Subcutaneous abdominal adipose tissue (tissue), 5 donors: ENCODE data around the gene D2HGDH.
"Not testable (repeated sequence)": the region's sequence is repeated elsewhere in the genome, so short reads cannot be mapped to it uniquely, and the experiment has no call there.

Experiments
- H3K27ac ChIP-seq: one replicate; pipeline ENCODE4 v1.7.0; 2013; ENCODE audit warnings: low read depth, mild to moderate bottlenecking, inconsistent platforms, low read length, moderate library complexity
- H3K27me3 ChIP-seq, 5 donors: one replicate each; pipeline ENCODE4 v1.7.0; 2013; ENCODE audit warnings: low read length in 5 of 5, inconsistent platforms in 1 of 5; ENCODE audit not compliant: control insufficient read depth in 5 of 5, insufficient read depth in 4 of 5
- H3K36me3 ChIP-seq, 5 donors: one replicate each; pipeline ENCODE4 v1.7.0; 2013; ENCODE audit warnings: low read length in 5 of 5; ENCODE audit not compliant: control insufficient read depth in 5 of 5, insufficient read depth in 5 of 5
- H3K4me1 ChIP-seq, 5 donors: one replicate each; pipeline ENCODE4 v1.7.0; 2013; ENCODE audit warnings: low read length in 5 of 5, mild to moderate bottlenecking in 3 of 5, moderate library complexity in 1 of 5; ENCODE audit not compliant: control insufficient read depth in 5 of 5, insufficient read depth in 5 of 5
- H3K4me3 ChIP-seq, 5 donors: one replicate each; pipeline ENCODE4 v1.7.0; 2013; ENCODE audit warnings: low read length in 5 of 5, low read depth in 1 of 5
- H3K9ac ChIP-seq, 5 donors: one replicate each; pipeline ENCODE4 v1.7.0; 2013; ENCODE audit warnings: low read length in 5 of 5, mild to moderate bottlenecking in 4 of 5, moderate library complexity in 3 of 5
- H3K9me3 ChIP-seq, 5 donors: one replicate each; pipeline ENCODE4 v1.7.0; 2013; ENCODE audit warnings: low read length in 5 of 5; ENCODE audit not compliant: control insufficient read depth in 5 of 5
- donor health status: healthy.
- donor health status: healthy.
- donor health status: healthy.
- donor health status: healthy.
- donor health status: healthy.

Gene D2HGDH

DNA sequence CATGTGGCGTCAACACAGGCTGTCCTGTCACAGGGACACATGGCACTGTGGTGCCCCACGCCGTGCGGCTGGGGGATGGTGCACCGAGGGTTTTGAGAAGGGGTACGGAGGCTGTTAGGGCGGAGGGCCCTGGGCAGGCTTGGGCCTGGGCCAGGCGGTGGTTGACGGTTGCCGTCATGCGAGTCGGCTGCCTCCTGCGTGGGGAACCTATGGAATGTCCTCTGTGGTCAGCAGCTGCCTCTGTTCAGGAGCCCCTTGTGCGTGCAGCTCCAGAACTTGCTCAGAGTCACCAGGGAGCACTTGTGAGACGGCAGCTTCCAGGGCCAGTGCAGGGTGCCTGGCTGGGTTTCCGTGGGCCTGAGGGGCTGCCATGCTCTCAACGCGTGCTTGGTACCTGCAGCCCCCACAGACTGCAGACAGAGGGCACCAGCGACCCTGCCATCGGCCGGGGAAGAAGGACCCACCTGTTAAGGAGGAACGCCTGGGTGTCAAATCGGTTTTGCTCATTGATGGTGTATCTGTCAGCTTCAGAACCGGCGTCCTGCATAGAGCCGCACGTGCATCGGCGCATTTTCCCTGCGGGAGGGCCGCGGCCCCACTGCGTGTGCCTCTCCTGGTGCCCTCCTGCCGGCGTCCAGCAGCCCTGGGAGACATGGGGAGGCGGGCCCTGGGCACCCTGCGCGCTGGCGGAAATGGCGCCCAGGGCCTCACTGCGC is 10.0 kb upstream of the D2HGDH start:
- no peak overlapping the region for H3K9ac ChIP-seq
- H3K9me3 ChIP-seq: no peaks in the 10 kb centered on the region
- H3K4me3 ChIP-seq: no peak overlapping the region
- H3K4me1 ChIP-seq: peaks cover 0 to 12% (median 10%) of the 10 kb centered on the region in 5 donors
- H3K27me3 ChIP-seq: no peaks in the 10 kb centered on the region
- H3K27ac ChIP-seq: no peak overlapping the region
- H3K36me3 ChIP-seq: peaks cover 0 to 66% (median 49%) of the 10 kb centered on the region in 5 donors

DNA sequence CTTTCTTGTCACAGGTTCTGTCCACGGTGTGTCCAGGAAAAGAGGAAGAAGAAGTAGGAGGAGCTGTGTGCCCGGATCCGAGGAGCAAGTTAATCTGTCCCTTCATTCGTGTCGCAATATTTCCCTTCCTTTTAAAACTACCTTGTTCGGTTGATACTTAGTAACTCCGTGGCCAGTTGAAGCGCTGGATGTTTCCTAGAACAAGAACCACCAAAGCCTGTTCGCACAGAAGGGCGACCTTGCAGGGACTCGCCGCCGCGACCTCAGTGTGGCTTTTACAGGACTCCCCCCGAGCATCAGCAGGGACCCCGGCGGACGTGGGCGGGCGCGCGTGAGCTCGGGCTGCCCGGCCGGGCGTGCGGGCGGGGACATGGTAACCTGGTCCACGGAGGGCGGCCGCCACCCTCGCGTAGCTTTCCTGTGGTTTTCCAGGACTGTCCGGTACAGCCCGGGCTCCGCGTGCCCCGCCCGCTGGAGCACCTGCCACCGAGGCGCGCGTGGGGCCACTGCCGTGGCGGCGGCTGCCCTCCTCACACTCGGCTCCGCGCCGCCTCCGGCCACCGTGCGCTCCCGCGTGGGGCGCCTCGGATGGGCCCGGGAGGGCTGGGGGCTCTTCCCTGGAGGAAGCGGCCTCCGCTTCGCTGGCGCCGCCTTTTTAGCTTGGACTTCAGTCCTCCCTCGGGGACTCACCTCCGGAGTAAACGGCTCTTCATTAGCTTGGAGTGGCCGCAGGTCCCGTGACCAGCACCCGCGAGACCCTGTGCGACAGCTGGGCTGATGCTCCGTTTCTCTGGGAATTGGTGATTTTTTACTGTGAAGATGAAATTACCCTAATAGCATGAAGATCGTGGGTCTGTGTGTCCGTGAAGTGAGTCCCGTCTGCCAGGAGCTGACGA is 9.2 kb upstream of the D2HGDH start:
- peaks cover 0 to 58% (median 41%) of the 10 kb centered on the region in 5 donors for H3K36me3 ChIP-seq
- H3K27ac ChIP-seq: no peak overlapping the region
- H3K4me3 ChIP-seq: no peak overlapping the region
- H3K4me1 ChIP-seq: peaks cover 0 to 12% (median 10%) of the 10 kb centered on the region in 5 donors
- H3K9ac ChIP-seq: no peak overlapping the region
- H3K9me3 ChIP-seq: no peaks in the 10 kb centered on the region
- no peaks in the 10 kb centered on the region for H3K27me3 ChIP-seq

DNA sequence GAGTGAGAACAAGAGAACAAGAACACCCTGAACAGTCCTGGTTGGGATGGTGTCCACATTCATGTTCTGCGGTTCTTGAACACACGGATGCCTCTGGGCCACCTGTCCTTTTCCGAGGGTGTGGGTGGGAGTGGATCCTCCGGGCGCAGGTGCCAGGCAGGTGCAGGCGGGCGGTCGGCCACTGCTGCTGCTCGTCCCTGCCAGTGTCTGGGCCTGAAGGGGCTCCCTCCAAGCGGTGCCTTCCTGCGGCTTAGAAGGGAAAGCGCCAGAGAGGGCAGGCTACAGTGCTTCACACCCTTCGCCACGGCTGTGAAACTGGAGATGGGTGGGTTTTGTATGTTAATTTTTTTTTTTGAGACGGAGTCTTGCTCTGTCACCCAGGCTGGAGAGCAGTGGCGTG is 8.0 kb upstream of the D2HGDH start:
- Histone ChIP-seq H3K4me3 (no peak overlapping the region), H3K36me3 (peaks cover 0 to 46% (median 29%) of the 10 kb centered on the region in 5 donors), H3K4me1 (peaks cover 0 to 12% (median 10%) of the 10 kb centered on the region in 5 donors), H3K9ac (no peak overlapping the region), H3K27ac (no peak overlapping the region), H3K27me3 (no peaks in the 10 kb centered on the region), H3K9me3 (no peaks in the 10 kb centered on the region)

GRCh38 chr2:241728000-241728399 is 6.4 kb upstream of the D2HGDH start:
- H3K9ac ChIP-seq: no peak overlapping the region
- no peak overlapping the region for H3K27ac ChIP-seq

DNA sequence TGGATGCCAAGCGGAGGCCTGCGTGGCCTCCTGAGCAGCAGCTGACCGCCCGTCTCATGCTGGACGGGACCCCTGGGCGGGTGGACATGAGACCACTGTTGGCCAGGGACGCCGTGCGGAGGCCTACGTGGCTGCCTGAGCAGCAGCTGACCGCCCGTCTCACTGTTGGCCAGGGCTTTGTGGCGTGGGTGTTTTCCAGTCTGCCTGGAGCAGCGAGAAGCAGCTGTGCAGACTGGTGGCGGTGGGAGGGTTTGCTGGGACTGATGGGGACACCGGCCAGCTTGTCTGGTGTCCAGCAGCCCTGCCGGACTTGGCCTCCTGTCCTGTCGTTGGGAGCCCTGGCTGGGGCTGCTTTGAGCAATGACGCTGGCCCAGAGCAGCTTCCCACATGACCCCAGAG is 5.8 kb upstream of the D2HGDH start:
- Histone ChIP-seq H3K4me3 (peak overlapping the region in 3 of 5 donors; percentile 17 to 28 (median 18)), H3K27ac (no peak overlapping the region), H3K36me3 (peaks cover 0 to 24% (median 15%) of the 10 kb centered on the region in 5 donors), H3K27me3 (no peaks in the 10 kb centered on the region), H3K4me1 (peaks cover 0 to 14% (median 10%) of the 10 kb centered on the region in 5 donors), H3K9me3 (no peaks in the 10 kb centered on the region), H3K9ac (peak overlapping the region in 1 of 5 donors; percentile 64)

More at GRCh38 chr2:241728000-241728399, 6.4 kb upstream of the D2HGDH start:
- H3K36me3 ChIP-seq: peaks cover 0 to 30% (median 19%) of the 10 kb centered on the region in 5 donors
- H3K27me3 ChIP-seq: no peaks in the 10 kb centered on the region
- peaks cover 0 to 12% (median 10%) of the 10 kb centered on the region in 5 donors for H3K4me1 ChIP-seq
- no peaks in the 10 kb centered on the region for H3K9me3 ChIP-seq
- no peak overlapping the region for H3K4me3 ChIP-seq

- Histone ChIP-seq H3K4me3 (no peak overlapping the region), H3K36me3 (peaks cover 0 to 13% (median 7%) of the 10 kb centered on the region in 5 donors), H3K27ac (no peak overlapping the region)
These were observed 4.6 kb upstream of the D2HGDH start for GRCh38 chr2:241729868-241730267.

GRCh38 chr2:241730671-241731293 is 3.6 kb upstream of the D2HGDH start:
- peaks cover 0 to 7% (median 3%) of the 10 kb centered on the region in 5 donors for H3K36me3 ChIP-seq
- H3K4me1 ChIP-seq: peaks cover 0 to 31% (median 24%) of the 10 kb centered on the region in 5 donors
- H3K4me3 ChIP-seq: no peak overlapping the region
- H3K27me3 ChIP-seq: no peaks in the 10 kb centered on the region
- no peak overlapping the region for H3K9ac ChIP-seq
- no peak overlapping the region for H3K27ac ChIP-seq
- no peaks in the 10 kb centered on the region for H3K9me3 ChIP-seq

More at GRCh38 chr2:241729868-241730267, 4.6 kb upstream of the D2HGDH start:
- Histone ChIP-seq H3K9ac (no peak overlapping the region), H3K9me3 (no peaks in the 10 kb centered on the region), H3K4me1 (peaks cover 0 to 22% (median 15%) of the 10 kb centered on the region in 5 donors), H3K27me3 (no peaks in the 10 kb centered on the region)

- not testable (repeated sequence) for H3K27ac ChIP-seq, H3K4me3 ChIP-seq, H3K36me3 ChIP-seq, H3K27me3 ChIP-seq, H3K9me3 ChIP-seq, H3K9ac ChIP-seq
- H3K4me1 ChIP-seq: peaks cover 0 to 38% (median 34%) of the 10 kb centered on the region in 5 donors
These were observed 1.8 kb upstream of the D2HGDH start for GRCh38 chr2:241732513-241733186.

DNA sequence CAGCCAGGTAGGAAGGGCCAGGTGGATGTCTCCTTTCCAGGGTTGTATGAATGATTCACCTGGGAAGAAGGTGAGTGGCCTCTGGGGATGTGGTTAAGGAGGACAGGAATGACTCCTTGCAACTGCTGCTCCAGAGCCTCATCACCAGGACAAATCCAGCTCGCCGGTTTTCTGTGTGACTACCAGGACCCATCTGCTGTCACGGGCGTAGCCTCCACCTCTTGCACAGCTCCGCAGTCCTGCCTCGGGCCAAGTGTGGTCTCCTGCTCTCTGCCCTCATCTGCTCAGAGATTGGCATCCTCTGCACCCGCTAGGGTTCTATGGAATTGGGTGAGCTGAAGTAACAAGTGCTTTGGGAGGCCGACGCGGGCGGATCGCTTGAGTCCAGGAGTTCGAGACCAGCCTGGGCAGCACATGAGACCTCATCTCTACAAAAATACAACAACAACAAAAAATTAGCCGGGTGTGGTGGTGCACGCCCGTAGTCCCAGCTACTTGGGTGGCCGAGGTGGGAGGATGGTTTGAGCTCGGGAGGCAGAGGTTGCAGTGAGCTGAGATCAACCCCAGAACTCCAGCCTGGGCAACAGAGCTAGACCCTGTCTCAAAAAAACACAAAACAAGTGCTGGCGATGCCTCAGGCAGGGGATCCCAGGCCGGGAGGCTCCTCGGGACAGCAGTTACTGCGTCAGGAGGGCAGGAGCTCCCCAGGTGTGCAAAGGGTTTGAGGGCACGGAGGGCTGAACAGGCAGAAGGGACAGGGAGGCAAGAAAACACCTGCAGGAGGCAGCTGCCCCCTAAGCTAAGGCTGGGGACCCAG is 831 bp upstream of the D2HGDH start:
- Histone ChIP-seq H3K9ac (peak overlapping the region in 3 of 5 donors; percentile 60 to 68 (median 62)), H3K27me3 (no peaks in the 10 kb centered on the region), H3K9me3 (no peaks in the 10 kb centered on the region), H3K4me1 (peaks cover 0 to 32% (median 30%) of the 10 kb centered on the region in 5 donors), H3K36me3 (peaks cover 0 to 4% (median 3%) of the 10 kb centered on the region in 5 donors), H3K4me3 (peak overlapping the region in 4 of 5 donors; percentile 60 to 91 (median 74)), H3K27ac (no peak overlapping the region)
